ENCODE results near the gene LRRC55. TPM values are rescaled to one million over a fixed set of nuclear protein-coding genes. Genes with fewer than 3 reads are reported as not detected.

Gene LRRC55
- total and polyA plus RNA-seq, 2 donors (not counting 3 experiments of a cell fraction or from before 2014, with no cell fraction given) = not detected

DNA sequence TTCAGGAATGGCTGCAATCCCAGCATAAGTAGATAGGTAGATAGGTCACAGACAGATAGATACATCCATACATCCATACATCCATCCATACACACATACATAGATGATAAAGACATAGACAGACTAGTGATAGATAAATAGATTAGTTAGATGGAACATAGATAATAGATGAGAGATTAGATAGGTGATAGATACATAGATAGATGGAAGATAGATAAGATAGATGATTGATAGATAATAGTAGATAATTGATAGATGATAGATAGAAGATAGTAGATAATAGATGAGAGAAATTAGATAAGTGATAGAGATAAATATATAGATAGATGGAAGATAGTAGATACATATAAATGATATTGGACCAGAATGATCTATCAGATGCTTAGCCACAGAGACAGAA lies 28.3 kb upstream of the LRRC55 start:
- intact Hi-C loops (cut with micrococcal nuclease) = no loop called here
- Histone ChIP-seq H3K4me2 (ENCODE audit: insufficient read depth, low read length) (no peak overlapping the region), H3K9me3 (replicated peaks; ENCODE audit: control insufficient read depth, insufficient read depth, low read length) (no peaks in the 10 kb centered on the region), H3K9ac (replicated peaks; ENCODE audit: extremely low read depth, insufficient read depth, low read length) (no peak overlapping the region), H3K4me1 (ENCODE audit: control insufficient read depth, extremely low read depth, insufficient read depth, low read length) (no peaks in the 10 kb centered on the region), H3K27me3 (ENCODE audit: control insufficient read depth in 2 of 2, insufficient read depth in 2 of 2, low read length in 2 of 2) (peaks cover 0 to 1% of the 10 kb centered on the region in 2 experiments), H3K4me3 (replicated peaks in 1 of 3; ENCODE audit: insufficient read depth in 1 of 3, low read depth in 1 of 3, low read length in 3 of 3) (no peak overlapping the region), H3K9me1 (replicated peaks; ENCODE audit: control insufficient read depth, extremely low read depth, insufficient read depth, low read length) (no peaks in the 10 kb centered on the region), H3K36me3 (ENCODE audit: control insufficient read depth in 2 of 2, extremely low read depth in 1 of 2, insufficient read depth in 2 of 2, low read length in 2 of 2) (no peaks in the 10 kb centered on the region), H2AFZ (ENCODE audit: low read depth, low read length) (no peak overlapping the region), H3K79me2 (ENCODE audit: control insufficient read depth, insufficient read depth, low read length) (no peaks in the 10 kb centered on the region), H4K20me1 (replicated peaks; ENCODE audit: control insufficient read depth, extremely low read depth, insufficient read depth, low read length) (no peaks in the 10 kb centered on the region), H3K27ac (ENCODE audit: insufficient read depth, low read depth, low read length) (no peak overlapping the region)
- ChIA-PET POLR2A (no interaction called here), CTCF (no interaction called here)
- TF ChIP-seq EZH2 (IDR thresholded peaks at IDR 0.05; ENCODE audit: borderline replicate concordance, low read depth, low read length, severe bottlenecking) (no peak), GATA2 (IDR thresholded peaks at IDR 0.05; ENCODE audit: insufficient read depth, insufficient read length, low read depth, low read length) (no peak), JUN (IDR thresholded peaks at IDR 0.05; ENCODE audit: borderline replicate concordance, insufficient read depth, insufficient read length, low read depth) (no peak), MYC (IDR thresholded peaks at IDR 0.05; ENCODE audit: low read depth, low read length) (no peak)
- no peak for FAIRE-seq
- dilution Hi-C loops (cut with MboI; ENCODE audit: extremely low pct_ligation_motif_present, low sequenced_read_pairs) = no loop called here
- no peak for DNase-seq (ENCODE audit: low read depth, low spot score)
- no TSS peak for BruUV-seq (replicated peaks)

DNA sequence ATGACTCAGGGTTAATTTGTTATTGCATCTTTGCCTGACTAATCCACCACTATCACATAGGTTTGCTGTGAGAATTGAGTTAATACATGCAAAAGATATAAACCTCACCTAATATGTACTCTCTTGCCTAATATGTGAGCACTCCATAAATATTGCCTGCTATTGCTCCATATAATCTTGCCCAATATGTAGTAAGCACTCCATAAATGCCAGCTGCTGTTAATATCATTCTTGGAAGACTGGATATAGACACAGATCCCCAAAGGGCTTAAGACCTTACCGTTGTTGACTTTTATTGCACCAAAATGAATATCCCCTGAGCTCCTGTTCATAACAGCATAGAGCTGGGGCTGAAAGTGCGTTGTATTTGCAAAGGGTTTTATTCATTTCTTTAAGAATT lies 27.0 kb upstream of the LRRC55 start:
- Histone ChIP-seq H2AFZ (ENCODE audit: low read depth, low read length) (no peak overlapping the region), H3K9ac (replicated peaks; ENCODE audit: extremely low read depth, insufficient read depth, low read length) (no peak overlapping the region), H3K27me3 (ENCODE audit: control insufficient read depth in 2 of 2, insufficient read depth in 2 of 2, low read length in 2 of 2) (peaks cover 0 to 1% of the 10 kb centered on the region in 2 experiments), H3K36me3 (ENCODE audit: control insufficient read depth in 2 of 2, extremely low read depth in 1 of 2, insufficient read depth in 2 of 2, low read length in 2 of 2) (no peaks in the 10 kb centered on the region), H3K4me1 (ENCODE audit: control insufficient read depth, extremely low read depth, insufficient read depth, low read length) (no peaks in the 10 kb centered on the region), H3K27ac (ENCODE audit: insufficient read depth, low read depth, low read length) (no peak overlapping the region), H4K20me1 (replicated peaks; ENCODE audit: control insufficient read depth, extremely low read depth, insufficient read depth, low read length) (no peaks in the 10 kb centered on the region), H3K9me1 (replicated peaks; ENCODE audit: control insufficient read depth, extremely low read depth, insufficient read depth, low read length) (no peaks in the 10 kb centered on the region), H3K4me2 (ENCODE audit: insufficient read depth, low read length) (no peak overlapping the region), H3K4me3 (replicated peaks in 1 of 3; ENCODE audit: insufficient read depth in 1 of 3, low read depth in 1 of 3, low read length in 3 of 3) (no peak overlapping the region), H3K9me3 (replicated peaks; ENCODE audit: control insufficient read depth, insufficient read depth, low read length) (no peaks in the 10 kb centered on the region), H3K79me2 (ENCODE audit: control insufficient read depth, insufficient read depth, low read length) (no peaks in the 10 kb centered on the region)
- FAIRE-seq = no peak
- intact Hi-C loops (cut with micrococcal nuclease) = no loop called here
- CTCF ChIA-PET = no interaction called here
- POLR2A ChIA-PET = no interaction called here
- DNase-seq (ENCODE audit: low read depth, low spot score) = no peak
- TF ChIP-seq MYC (IDR thresholded peaks at IDR 0.05; ENCODE audit: low read depth, low read length) (no peak), POLR2AphosphoS5 (IDR thresholded peaks at IDR 0.05; ENCODE audit: insufficient read depth, low read depth, low read length) (no peak), JUN (IDR thresholded peaks at IDR 0.05; ENCODE audit: borderline replicate concordance, insufficient read depth, insufficient read length, low read depth) (no peak), POLR2A (IDR thresholded peaks at IDR 0.05; ENCODE audit: low read depth, low read length) (no peak), FOS (IDR thresholded peaks at IDR 0.05; ENCODE audit: borderline replicate concordance, insufficient read depth, low read length) (no peak), GATA2 (IDR thresholded peaks at IDR 0.05; ENCODE audit: insufficient read depth, insufficient read length, low read depth, low read length) (no peak), EZH2 (IDR thresholded peaks at IDR 0.05; ENCODE audit: borderline replicate concordance, low read depth, low read length, severe bottlenecking) (no peak)
- TF ChIP-seq, protein P1, sequence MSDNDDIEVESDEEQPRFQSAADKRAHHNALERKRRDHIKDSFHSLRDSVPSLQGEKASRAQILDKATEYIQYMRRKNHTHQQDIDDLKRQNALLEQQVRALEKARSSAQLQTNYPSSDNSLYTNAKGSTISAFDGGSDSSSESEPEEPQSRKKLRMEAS (IDR thresholded peaks at IDR 0.05; ENCODE audit: insufficient read depth, insufficient read length) = no peak
- TF ChIP-seq, protein P2, sequence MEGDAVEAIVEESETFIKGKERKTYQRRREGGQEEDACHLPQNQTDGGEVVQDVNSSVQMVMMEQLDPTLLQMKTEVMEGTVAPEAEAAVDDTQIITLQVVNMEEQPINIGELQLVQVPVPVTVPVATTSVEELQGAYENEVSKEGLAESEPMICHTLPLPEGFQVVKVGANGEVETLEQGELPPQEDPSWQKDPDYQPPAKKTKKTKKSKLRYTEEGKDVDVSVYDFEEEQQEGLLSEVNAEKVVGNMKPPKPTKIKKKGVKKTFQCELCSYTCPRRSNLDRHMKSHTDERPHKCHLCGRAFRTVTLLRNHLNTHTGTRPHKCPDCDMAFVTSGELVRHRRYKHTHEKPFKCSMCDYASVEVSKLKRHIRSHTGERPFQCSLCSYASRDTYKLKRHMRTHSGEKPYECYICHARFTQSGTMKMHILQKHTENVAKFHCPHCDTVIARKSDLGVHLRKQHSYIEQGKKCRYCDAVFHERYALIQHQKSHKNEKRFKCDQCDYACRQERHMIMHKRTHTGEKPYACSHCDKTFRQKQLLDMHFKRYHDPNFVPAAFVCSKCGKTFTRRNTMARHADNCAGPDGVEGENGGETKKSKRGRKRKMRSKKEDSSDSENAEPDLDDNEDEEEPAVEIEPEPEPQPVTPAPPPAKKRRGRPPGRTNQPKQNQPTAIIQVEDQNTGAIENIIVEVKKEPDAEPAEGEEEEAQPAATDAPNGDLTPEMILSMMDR (IDR thresholded peaks at IDR 0.05; ENCODE audit: extremely low read depth in 1 of 2, insufficient read depth in 1 of 2, low read depth in 1 of 2, low read length in 2 of 2) = no peak
- no TSS peak for BruUV-seq (replicated peaks)
- dilution Hi-C loops (cut with MboI; ENCODE audit: extremely low pct_ligation_motif_present, low sequenced_read_pairs) = no loop called here

Measured in endothelial cell of umbilical vein (primary cell).